Suppressor macrophage treated with lipopolysaccharide for 4 hours (primary cell): ENCODE measurements around the gene HAUS6.
"Not testable (repeated sequence)": the region's sequence is repeated elsewhere in the genome, so short reads cannot be mapped to it uniquely, and the experiment has no call there.

Source experiments
- DNase-seq: peaks from one replicate; pipeline ENCODE4 v3.0.0-alpha.2; 2020

HAUS6 gene

DNA sequence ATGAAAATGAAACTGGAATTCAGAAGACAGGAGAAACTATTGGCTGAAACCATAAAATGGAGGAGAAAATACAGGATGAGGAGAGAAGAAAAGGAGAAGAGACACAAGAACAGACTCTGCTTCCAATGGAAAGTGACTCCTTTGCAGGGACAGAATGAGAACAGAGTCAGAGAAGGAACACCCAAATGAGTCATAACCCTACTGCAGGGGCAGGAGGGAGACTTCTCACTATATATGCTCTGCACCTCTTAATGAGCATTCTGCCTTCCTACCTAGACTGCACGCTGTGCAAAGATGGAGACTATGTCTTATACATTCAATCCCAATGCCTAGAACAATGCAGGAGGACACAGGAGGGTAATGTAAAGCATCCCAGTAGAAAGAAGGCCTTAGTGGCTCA, 71.8 kb downstream of the HAUS6 start:
- DNase-seq, result no peak

DNA sequence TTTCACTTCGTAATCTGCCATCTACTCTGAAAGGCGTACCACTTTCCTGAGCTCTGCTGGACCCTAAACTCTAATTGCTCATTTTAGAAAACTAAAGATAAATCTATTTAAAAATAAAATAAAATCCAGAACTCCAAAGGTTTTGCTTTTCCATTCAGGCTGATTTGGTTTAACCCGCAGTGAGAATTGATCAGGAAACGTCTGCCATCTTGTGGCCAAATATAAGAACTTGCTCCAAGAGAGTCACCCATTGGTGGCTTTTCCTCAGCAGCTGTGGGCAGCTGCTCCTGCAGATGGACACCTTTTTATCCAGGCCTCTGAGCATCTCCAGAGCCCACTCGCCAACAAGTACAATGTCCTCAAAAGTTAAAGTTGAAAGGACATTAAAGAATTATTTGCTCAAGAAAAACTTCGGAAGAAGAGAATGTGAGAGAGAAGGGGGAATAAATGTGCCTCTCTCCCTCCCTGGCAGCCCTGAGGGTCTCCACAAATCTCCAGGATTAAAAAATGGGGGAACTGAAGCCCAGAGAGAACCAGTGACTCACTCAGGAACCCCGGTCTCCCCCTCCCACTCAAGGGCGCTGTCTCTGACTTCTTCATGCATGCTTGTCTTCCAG, 73.8 kb downstream of the HAUS6 start:
- DNase-seq, result peak; percentile 74

DNA sequence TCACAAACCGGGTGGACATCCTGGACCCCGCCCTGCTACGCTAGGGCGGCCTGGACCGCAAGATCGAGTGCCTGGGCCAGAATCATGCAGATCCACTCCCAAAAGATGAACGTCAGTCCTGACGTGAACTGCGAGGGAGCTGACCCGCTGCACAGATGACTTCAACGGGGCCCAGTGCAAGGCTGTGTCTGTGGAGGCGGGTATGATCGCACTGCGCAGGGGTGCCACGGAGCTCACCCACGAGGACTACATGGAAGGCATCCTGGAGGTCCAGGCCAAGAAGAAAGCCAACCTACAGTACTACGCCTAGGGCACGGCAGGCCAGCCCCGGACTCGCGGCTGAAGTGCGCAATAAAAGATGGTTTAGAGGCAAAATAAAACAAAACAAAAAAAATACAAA, 74.9 kb downstream of the HAUS6 start:
- DNase-seq, result no peak

DNA sequence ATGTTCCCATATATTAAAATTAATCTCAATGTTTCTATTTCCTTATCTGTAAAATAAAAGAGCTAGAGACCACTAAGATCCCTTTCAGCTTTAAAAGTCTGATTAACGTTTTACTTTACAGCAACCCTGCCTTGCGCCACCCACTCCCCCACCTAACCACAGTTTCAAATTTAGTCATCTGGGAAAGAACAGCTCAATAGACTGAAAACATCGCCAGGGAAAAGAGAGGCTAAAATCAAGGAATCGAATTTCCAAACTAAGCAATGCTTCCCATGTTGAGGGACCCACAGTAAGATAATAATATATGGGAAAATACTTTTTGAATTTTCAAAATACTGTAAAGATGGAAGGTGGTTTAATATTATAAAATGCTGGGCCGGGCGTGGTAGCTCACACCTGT, 76.3 kb downstream of the HAUS6 start:
- no peak for DNase-seq

DNA sequence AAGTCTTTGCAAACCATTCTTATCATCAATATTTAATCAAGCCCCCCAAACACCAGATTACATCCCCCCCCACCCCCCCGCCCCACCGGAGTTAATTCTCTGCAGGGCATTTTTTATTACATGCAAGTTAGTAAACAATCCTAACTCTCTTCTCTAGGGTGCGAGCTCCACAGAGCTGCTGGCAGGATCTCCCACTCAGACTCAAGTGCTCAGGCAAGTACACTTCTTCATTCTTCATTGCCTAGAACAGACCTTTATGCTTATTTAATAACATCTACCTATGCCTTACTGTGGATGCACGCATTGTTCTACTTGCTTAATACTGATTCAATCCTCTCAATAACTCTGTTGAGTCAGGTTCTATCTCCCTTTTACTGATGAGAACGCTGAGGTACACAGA, 79.6 kb downstream of the HAUS6 start:
- no peak for DNase-seq

DNA sequence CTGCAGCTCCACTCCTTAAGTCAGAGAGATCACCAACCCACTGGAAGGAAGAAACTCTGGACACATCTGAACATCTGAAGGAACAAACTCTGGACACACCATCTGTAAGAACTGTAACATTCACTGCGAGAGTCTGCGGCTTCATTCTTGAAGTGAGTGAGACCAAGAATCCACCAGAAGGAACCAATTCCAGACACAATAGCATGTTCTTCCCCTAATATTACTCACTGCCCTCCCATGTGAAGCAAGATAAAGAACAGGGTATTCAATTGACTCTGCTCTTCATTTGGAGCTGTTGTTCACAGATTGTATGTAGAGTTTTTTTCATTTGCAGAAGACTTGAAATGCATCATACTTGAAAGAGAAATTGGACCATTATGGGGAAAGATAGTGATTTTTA, 80.5 kb downstream of the HAUS6 start:
- no peak for DNase-seq

DNA sequence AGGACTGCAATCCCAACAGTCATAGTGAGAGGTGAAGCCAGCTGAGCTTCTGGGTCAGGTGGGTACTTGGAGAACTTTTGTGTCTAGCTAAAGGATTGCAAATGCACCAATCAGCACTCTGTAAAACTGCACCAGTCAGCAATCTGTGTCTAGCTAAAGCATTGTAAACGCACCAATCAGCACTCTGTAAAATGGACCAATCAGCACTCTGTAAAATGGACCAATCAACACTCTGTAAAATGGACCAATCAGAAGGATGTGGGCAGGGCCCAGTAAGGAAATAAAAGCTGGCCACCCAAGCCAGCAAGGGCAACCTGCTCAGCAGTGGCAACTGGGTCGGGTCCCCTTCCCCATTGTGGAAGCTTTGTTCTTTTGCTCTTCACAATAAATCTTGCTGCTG, 81.1 kb downstream of the HAUS6 start:
- not testable (repeated sequence) for DNase-seq

DNA sequence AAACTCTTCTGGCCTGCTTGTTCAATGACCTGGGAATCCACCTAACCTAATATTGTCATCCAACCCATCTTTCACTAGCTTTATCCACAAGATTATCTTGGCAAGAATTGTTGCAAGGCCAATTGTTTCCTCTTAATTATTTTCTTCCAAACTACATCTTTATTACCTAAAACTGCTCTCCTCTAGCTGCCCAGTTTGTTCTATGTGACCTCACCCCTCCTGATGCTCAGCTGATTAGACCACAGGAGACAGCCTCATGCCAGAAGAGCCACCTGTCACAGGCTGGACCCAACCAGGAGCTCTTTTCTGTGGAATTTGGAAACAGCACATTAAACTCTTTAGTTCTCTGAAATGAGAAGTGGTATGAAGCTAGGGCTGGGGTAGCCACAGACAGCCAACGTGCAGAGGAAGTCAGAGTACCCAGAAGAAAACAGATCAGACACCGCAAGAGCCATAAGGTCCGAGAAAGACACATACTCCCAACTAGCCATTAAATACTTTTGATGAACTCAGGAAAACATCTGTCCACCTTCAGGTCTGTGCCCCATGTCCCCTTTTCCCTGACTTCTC, 81.7 kb downstream of the HAUS6 start:
- no peak for DNase-seq

DNA sequence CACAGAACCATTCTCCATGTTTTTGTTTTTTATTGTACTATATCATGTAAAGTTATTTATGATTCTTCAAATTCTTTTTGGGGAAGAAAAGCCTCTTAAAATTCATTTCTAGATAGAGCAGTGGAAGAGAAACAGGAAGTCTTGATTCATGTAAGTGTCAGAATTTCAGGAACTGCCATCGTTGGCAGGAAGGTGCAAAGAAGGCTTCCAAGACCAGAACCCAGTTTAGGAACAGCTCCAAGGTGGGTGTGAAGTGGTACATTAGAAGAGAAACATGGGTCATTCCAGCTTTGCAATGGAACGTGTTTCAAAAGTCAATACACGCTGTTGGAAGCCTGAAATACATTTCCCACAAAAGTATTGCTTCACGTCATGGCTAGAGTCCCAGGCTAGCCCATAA, 84.5 kb downstream of the HAUS6 start:
- DNase-seq, result no peak

DNA sequence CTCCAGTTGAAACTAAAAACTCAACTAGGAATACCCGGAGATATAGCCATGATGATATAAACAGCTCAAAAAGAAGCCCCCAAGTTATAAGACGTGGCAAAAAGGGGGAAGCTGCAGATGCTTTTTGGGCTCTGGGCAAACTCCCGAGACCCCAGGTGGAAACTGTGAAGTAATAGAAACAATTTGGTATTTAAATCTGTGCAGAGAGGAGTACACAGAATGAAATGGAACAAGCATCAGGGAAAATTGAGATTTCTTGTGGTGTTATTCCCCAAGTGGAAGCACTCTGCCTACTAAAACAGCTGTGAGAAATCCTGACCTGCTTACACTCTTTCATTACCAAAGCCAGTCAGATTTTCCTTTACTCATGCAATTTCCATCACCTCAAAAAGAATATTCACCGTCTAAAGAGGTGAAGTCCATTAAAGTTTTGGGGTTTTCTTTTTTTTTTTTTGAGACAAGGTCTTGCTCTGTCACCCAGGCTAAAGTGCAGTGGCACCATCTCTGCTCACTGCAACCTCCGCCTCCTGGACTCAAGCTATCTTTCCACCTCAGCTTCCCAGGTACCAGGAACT, 93.2 kb downstream of the HAUS6 start:
- no peak for DNase-seq
